ENCODE measurements around the gene ADNP. TPM values are rescaled to one million over a fixed set of nuclear protein-coding genes. Genes with fewer than 3 reads are reported as not detected.
A peak's percentile ranks its signal among the peaks of the same experiment; 100 is the strongest.

ADNP gene
- total RNA-seq, 1 donor from 2014 or later, result 127 TPM

DNA sequence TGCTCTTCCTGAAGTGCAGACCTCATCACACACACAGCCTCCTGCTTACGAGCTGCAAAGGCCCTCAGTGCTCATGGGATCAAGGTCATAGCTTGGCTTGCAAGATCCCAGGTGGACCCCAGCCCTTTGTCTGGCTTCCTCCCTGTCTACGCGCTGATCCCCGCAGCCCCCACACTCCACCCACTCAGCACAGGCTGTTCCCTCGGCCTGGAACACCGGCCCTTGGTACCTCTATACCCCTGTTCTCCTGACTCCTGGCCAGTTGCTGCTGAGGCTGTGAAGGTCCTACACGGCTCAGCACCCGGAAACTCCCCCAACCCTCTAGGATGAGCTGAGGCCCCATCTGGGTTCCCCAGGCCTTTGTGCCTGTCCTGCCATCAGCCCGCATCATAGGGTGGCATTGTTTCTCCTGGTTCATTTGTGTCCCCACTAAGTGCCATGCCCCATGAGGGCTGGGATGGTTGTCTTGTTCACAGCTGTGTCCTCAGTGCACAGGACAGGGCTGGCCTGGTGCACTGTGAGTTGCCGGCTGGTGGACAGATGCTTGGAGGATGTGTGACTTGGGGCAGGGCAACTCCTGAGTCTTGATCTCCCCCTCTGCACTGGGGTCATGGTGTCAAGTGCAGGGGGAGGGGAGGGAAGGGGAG lies 57.0 kb downstream of the ADNP start:
- DNase-seq (ENCODE audit: low spot score), result no peak

DNA sequence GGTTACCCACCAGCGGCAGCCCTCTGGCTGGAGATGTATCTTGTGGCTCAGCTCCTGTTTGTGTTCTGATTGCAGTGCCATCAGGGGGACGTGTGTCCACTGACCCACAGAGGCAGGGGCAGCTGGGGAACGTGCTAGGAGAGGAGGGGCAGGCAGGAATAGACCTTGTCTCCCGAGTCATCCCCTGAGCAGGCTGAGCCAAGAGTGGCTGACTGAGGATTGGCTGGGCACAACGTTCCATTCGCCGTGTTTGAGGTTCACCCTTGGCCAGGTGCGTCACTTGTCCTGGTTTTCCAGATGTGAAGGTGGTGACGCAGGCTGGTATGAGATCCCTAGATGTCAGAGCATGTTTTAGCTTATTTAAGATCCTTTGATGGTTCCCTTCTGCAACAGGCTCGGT lies 57.7 kb downstream of the ADNP start:
- no peak for DNase-seq (ENCODE audit: low spot score)

DNA sequence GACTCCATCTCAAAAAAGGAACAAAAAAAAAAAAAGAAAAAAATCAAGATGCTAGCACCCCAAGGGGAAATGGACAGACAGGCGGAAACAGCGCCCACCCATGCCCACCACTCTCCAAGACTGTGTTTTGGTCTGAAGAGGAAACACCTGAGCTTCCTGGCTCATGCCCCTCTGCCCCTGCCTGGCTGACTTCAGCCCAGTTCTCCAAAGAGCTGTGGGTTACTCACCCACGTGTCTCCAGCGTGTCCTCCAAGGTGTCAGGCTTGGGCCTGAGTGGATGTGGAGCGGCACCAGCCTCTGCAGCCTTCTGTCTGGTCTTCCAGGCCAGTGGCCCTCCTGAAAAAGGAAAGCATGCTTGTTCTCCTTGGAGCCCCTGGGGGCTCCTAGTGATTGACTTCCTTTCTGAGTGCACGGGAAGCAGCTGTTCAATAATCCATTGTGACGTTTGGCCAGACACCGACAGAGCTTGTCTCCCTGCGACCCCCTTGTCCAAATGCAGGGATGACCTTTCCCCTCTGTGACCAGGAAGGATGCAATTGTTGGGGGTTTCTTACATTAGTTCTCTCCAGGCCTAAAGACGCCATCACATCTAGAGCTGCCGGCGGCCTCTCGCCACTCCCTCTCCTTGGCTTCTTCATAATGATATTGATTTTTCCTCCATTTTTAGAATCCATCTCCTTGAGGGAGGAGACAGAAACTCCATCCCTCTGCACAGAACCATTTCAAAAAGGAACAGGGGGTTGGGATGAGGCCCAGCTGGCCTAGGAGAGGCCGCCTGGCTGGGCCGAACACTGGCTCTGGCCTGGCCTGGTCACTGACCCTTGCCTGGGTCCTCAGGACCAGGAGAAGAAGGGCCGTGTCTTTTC lies 58.4 kb downstream of the ADNP start:
- DNase-seq (ENCODE audit: low spot score), result no peak

DNA sequence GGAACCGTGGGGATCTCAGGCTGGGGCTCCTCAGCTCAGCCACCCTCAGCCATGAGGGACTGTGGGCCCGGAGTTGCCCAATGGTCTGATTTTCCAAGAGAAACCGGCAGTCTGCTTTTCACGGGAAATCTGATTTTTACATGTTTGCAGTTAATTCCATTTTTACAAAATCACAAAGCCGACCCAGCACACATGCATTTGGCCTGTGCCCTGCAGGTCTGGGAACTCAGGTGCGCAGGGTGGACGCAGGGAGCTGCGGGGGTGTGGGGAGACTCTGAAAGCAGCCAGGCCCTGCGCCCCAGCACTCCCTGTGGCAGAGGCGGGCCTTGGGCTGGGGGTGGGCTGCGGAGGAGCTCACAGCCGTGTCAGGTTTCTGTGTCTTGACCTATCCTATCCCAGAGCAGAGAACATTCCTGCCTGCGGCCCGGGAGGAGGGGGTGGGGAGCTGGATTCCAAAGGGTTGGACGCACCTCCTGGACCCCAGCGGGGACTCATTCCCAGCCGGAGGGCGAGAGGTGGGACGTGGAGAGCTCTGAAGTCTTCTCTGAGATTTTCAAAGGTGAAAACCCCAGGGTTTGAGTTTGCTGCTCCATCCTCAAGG lies 60.6 kb downstream of the ADNP start:
- DNase-seq (ENCODE audit: low spot score), result no peak

DNA sequence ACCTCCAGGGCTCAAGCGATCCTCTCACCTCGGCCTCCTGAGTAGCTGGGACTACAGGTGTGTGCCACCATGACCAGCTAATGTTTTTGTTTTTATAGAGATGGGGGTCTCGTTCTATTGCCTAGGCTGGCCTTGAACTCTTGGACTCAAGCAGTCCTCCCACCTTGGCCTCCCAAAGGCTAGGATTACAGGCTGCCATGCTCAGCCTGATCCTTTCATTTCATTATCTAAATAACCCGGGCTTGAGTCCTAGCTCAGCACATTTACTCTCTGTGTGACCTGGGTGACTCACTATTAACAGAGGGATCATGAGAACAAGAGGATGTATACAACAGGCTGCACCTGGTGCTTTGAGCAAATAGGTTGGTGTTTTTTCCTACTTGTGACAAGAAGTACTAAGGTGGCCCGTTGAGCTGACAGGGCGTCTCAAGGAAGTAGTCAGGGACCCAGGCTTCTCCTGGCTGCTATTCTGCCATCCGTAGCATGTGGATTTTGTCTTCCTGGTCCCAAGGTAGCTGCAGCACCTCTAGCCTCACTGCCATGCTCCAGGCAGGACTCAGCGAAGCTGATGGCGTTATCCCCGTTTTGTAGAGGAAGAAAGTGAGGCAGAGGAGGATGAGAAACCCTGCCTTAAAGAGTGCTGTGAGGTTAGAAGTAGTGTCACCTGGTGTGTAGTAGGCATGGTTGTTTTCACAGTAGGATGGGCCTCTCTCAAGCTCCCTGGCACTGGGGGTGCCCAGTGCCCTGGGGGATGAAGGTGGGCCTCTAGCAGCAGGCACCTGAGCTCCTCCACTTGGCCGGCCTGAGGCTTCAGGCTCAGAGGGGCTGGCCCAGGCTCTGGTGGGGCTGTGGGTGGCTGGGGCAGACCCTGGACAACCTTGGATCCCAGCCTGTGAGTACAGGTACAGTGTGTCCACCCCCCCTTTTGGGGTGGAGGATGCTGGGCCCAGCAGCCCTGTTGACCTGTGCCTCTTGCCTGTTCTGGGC lies 62.4 kb downstream of the ADNP start:
- DNase-seq (ENCODE audit: low spot score), result no peak

DNA sequence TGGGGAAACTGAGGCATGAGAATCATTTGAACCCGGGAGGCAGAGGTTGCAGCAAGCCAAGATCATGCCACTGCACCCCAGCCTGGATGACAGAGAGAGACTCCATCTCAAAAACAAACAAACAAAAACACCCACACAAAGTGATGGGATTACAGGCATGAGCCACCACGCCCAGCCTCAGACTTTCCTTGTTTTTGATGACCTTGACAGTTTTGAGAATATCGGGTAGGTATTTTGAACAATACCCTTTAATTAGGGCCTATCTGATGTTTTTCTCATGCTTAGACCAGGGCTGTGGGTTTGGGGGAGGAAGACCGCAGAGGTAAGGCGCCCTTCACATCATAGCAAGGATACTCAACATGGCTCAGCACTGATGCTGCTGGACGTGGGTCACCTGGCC lies 63.4 kb downstream of the ADNP start:
- no peak for DNase-seq (ENCODE audit: low spot score)

DNA sequence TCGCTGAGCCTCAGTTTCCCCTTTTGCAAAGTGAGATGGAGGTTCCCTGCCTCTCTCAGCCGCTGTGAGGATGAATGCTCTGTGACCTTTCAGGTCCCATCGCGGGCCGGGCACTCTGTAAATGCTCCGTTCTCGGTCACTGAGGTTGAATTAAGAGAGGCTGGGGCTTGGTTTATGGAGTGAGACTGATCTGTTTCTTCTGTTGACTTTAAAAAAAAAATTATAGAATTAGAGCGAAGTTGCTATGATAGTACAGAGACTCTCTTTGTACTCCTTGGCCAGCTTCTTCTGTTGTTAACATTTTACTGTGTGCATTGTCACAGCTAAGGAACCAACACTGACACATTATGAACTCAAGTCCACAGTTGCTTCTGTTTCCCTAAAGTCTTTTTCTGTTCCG lies 64.4 kb downstream of the ADNP start:
- DNase-seq (ENCODE audit: low spot score), result no peak

DNA sequence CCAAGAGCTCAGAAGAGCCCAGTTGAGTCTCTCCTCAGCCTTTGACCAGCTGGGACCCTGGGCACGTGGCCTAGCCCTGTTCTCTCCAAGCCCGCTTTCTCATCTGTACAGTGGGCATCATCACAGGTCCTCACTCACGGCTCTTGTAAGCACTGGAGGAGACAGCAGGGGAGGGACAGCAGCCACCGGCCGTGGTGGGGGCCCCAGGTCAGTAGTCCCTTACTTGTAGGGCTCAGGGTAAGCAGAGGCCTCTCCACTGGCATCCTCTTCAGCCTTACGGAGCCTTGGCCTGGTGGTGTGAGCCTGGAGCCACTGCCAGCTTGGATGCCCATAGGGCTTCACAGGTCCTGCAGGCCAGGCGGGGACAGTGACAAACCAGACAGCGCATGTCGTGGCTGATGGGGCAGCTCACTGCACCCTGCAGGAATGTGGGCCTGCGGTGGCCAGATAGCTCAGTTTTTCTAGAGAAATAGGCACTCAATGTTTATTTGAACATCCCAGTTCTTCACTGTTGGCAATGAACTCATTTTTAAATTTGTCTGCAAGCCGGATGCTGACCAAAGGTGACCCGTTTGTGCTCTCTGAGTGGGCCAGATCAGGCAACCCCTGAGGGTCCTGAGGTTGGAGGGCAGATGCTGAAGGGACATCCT lies 65.1 kb downstream of the ADNP start:
- DNase-seq (ENCODE audit: low spot score), result no peak

DNA sequence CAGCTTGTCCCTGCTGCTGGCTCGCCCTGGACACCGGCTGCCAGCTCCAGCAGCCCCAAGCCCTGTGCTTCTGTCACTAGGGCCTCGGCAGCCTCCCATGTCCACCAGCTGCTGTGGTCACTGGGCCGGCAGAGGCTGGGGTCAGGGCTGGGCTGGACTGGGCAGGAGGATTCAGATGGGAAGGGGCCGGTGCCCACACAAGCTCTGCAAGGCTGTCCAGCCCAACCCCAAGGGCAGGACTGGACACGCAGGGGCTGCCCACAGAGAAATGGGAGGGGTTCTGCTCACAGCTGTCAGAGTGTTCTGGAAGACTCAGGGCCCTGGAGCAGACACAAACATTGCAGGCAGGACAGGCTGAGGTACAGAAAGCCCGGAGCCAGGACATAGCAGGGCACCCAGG lies 65.6 kb downstream of the ADNP start:
- DNase-seq (ENCODE audit: low spot score), result no peak

DNA sequence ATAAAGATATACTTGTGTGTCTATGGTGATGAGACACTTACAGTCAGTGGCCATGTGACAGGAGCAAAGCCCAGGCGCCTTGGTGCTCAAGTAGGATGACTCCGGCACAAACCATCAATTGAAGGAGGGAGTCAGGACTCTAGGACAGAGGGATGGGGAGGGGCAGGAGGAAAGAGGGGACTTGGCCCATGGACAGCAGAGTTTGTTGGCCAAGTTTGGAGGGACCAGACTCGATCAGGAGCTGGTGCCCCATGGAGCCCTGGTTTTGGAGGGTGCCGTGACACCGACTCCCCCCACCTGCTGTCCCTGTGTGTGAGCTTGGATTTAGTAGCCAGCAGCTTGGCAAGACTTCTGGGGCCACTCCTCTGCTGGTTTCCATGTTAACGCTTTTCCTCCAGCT lies 66.1 kb downstream of the ADNP start:
- no peak for DNase-seq (ENCODE audit: low spot score)

DNA sequence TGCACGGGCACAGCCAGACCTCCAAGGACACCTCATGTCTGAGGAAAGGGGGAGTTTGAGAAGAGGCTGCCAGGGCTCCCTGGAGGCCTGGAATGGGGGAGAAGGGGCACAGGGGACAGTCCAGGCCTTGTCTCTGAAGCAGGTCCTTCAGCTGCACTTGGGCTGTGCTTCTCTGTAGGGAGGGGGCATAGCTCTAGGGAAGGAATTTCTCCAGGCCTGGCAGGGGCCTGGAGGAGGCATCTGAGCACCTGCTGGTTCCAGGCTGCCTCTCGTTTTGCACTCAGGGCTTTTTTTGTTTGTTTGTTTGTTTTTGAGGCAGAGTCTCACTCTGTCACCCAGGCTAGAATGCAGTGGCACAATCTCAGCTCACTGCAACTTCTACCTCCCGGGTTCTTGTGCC lies 68.7 kb downstream of the ADNP start:
- DNase-seq (ENCODE audit: low spot score), result no peak

DNA sequence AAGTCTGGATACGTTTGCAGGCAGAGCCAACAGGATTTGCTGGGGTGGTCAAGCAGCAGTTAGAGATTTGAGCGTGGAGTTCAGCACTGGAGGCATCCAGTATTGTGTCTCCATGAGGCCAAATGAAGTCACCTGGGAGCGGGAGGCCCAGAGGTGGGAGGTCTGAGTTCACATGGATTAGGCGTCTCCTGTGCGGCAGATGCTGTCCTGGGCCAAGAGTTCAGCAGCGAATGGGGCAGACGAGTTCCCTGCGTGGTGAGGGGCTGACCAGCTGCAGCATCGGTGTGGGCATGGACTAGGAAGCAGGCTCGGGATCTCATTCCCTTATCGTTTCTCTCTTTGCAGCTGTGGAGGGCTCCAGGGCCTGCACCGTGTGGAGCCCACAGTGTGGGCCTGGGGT lies 70.2 kb downstream of the ADNP start:
- DNase-seq (ENCODE audit: low spot score), result no peak

DNA sequence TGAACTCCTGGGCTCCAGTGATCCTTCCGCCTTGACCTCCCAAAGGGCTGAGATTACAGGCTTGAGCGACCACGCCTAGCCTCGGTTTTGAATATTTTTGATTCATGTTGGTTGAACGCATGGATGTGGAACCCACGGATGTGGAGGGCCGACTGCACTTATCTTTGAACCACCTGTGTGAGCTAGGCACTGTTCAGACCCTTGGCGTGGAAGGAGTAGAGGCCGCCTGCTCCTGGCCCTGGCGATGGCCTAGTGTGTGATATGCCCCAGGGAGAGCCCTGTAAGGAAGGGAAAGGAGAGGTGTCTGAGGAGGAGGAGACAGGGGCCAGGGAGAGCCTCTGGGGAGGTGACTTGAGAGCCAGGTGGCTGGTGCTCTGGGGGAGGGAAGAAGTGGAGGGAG lies 72.1 kb downstream of the ADNP start:
- no peak for DNase-seq (ENCODE audit: low spot score)

DNA sequence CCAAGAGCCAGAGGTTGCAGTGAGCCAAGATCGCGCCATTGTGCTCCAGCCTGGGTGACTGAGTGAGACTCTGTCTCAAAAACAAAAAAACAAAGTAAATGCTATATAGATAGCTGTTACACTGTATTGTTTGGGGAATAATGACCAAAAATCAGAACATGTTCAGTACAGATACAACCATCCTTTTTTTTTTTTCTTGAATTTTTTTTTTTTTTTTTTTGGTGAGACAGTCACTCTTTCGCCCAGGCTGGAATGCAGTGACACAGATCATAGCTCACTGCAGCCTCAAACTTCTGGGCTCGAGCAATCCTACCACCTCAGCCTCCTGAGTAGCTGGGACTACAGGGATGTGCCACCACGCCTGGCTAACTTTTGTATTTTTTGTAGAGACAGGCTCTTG lies 72.7 kb downstream of the ADNP start:
- DNase-seq (ENCODE audit: low spot score), result no peak

DNA sequence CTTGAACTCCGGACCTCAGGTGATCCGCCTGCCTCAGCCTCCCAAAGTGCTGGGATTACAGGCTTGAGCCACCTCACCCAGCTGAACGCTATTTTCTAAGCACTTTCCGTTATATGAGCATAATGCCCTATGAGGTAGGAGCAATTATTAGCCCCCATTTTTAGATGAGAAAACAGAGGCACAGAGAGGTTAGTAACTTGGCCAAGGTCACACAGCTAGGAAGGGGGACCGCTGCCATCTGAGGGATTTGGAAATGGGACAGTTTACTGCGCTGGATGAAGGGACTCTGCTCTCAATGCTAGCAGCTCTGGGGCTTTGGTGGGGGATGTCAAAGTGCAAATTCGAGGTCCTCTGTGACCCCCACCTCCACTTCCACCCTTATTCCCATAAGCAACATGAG lies 73.9 kb downstream of the ADNP start:
- no peak for DNase-seq (ENCODE audit: low spot score)

DNA sequence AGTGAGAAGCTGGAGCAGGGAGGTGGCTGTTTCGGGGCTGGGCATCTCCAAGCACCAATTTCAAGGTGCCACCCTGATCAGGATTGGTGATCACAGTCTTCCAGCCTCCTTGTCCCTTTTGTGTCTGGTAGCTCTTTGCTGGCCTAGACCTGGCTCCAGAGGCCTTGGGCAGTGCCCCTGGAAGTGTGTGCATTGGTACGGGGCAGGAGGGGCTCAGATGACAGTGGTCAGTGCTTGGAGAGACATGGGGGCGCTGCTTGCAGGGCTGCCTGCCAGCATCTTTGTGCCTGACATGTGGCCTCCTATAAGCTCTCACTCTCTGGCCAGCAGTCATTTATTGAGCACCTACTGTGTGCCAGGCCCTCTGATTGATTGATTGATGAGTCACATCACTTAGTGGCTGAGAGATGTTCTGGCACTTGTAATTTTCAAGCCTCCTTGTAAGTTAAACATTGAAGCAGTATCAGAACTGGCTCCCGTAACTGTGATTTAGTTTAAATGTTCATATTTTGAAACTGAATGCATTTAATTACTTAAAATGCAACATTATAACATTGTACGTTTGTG lies 74.7 kb downstream of the ADNP start:
- DNase-seq (ENCODE audit: low spot score), result no peak

DNA sequence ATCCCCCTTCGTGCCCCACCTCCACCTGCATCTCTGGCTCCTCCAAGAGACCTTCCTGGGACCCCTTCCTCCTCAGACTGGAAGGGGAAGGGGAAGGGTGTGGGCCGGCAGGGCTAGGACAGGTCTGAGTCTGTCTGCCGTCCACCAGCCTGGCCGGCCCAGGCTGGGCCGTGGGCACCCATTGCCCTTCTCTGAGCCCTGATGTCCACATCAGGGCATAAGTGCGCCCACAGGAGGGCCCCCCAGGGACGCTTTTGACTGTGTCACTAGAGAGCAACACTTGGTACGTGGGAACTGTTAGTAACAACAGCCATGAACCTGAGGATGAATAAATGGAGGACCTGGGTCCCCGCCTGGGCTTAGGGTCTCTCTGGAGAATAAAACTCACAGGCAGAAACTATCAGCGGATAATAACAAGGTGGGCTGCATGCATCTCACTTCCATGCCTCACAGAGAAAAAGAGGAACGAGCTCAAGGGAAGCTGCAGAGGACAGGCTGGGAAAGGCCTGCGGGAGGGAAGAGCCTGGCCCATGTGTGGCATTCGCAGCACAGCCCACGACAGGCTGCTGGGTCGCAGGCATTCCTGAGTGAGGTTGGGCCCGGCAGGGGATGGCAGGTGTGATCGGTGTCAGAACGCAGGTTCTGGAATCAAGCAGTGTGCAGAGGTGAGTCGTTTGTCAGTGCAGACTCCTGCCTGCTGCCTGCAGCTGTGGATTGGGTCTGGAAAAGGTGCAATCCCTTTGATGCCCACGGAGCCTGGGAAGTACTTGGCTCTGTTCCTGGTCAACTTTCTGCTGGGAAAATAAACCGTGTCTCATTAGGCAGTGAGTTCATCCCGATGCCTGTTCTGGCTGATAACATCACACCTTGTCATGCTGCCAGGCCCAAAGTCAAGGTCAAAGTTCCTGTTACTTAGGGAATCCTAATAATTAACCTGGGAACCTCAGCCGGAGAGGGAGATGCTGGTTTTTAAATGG lies 75.5 kb downstream of the ADNP start:
- DNase-seq (ENCODE audit: low spot score), result peak; percentile 59

DNA sequence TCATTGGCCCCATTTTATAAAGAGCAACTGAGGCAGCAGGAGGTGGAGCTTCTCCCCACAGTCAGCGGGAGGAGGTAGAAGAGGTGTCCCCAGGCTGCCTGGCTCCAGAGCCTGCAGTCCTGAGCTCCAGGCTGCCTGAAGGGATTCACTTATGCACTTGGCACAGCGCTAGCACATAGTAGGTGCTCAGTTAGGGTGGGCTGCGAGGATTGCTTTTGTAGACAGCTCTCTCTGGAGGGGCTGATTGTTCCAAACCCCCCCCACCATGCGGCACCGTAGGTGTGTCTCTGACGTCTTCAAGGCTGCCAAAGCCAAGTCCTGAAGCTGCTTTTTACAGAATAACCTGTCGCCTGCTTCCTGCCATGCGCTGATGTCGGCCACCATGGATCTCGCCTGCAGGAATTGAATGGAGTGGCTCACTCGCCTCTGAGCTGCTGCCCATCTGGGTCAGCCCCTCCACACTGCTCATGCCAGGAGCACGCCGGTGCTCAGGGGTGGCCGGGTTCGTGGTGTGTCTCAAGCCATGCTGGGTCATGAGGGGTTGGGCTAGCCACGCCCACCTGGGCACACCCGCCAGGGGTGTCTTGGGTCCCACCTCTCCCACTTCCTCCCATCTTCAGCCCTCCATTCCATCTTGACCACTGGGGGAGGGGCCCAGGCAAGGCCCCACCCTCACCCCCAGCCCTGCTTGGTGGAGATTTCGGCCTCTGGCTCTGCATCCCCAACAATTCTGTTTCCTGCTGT lies 76.6 kb downstream of the ADNP start:
- no peak for DNase-seq (ENCODE audit: low spot score)

DNA sequence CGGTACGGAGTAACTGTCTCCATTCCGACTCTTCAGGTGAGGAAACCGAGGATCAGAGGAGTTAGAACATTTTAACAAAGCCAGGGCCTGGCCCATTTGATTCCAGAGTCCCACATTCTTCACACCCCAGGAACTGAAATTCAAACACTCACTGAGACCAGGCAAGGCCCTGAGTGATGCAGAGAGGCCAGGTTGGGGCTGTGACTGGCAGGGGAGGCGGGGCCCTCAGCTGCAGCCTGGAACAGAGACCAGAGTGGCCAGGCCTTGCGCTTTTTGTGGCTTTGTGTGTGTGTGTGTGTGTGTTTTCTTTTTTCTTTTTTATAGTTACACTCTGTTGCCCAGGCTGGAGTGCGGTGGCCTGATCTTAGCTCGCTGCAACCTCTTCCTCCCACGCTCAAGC lies 79.2 kb downstream of the ADNP start:
- no peak for DNase-seq (ENCODE audit: low spot score)
